AG04450 (cell line): ENCODE results near the gene DPH1. TPM values are rescaled to one million over a fixed set of nuclear protein-coding genes. Genes with fewer than 3 reads are reported as not detected.

Source experiments
- CTCF ChIA-PET: fragments of 300-600, 350-600 bp; formaldehyde crosslinking; extraction: SDS; loops from one replicate; lab custom pipeline; 2022; ENCODE audit warnings: antibody characterized with exemption, inconsistent platforms; lab: Charles Lee
- POLR2A ChIA-PET: fragments of 350-600 bp; formaldehyde crosslinking; extraction: SDS; loops from one replicate; lab custom pipeline; 2021; ENCODE audit warnings: antibody characterized with exemption, inconsistent platforms; lab: Yijun Ruan, JAX
- DNase-seq: peaks from one replicate; pipeline ENCODE4 v3.0.0-alpha.2; 2011; ENCODE audit warnings: low read depth, low spot score
- H3K27ac ChIP-seq: one replicate; pipeline ENCODE4 v1.5.1; 2012; ENCODE audit warnings: low read depth, low read length, control low read depth
- H3K27me3 ChIP-seq: one replicate; pipeline ENCODE4 v1.6.0; 2012; ENCODE audit warnings: low read length; ENCODE audit not compliant: control insufficient read depth, insufficient read depth
- H3K4me3 ChIP-seq: 2 replicates; pipeline ENCODE4 v1.5.1; 2011; ENCODE audit warnings: mild to moderate bottlenecking, low read depth, low read length, control low read depth
- H3K9me3 ChIP-seq: 2 replicates; pipeline ENCODE4 v1.5.1; 2012; ENCODE audit warnings: low read length; ENCODE audit not compliant: control insufficient read depth, insufficient read depth
- CTCF ChIP-seq: IDR thresholded peaks from 2 replicates; pipeline ENCODE4 v1.5.1; 2011; ENCODE audit warnings: low read depth, low read length, control low read depth, inconsistent platforms
- polyA plus RNA-seq: library from polyadenylated mRNA; depleted of rRNA; stranded (reverse); fragments of >200 nt; gene quantifications from 2 replicates; pipeline ENCODE4 v1.2.3, GENCODE V29; 2011

DPH1 gene
- polyA plus RNA-seq, 1 experiment: 25.3 TPM

- POLR2A ChIA-PET: no interaction called here
- DNase-seq: no peak
- CTCF ChIA-PET: interaction anchor here (0.6 kb wide), 1 partner anchor 47 kb away, joined by 5 read pairs; no protein-coding TSS in a partner anchor
- Histone ChIP-seq H3K27ac (no peak overlapping the region), H3K27me3 (peaks cover 10% of the 10 kb centered on the region), H3K4me3 (no peak overlapping the region), H3K9me3 (no peaks in the 10 kb centered on the region; the same call in 1 of the 2 replicates)
- TF ChIP-seq CTCF: no peak
These were observed 33.8 kb upstream of the DPH1 start for GRCh38 chr17:1995907-1996799.

GRCh38 chr17:1996800-1997288, 33.1 kb upstream of the DPH1 start:
- Histone ChIP-seq H3K27me3 (peaks cover 10% of the 10 kb centered on the region), H3K27ac (no peak overlapping the region), H3K9me3 (no peaks in the 10 kb centered on the region; the same call in 1 of the 2 replicates), H3K4me3 (no peak overlapping the region)
- no peak for TF ChIP-seq CTCF
- ChIA-PET POLR2A (no interaction called here), CTCF (interaction anchor here (0.6 kb wide), 1 partner anchor 47 kb away, joined by 5 read pairs; no protein-coding TSS in a partner anchor)
- no peak for DNase-seq

GRCh38 chr17:1997289-1997926, 32.5 kb upstream of the DPH1 start:
- no peak for DNase-seq
- CTCF ChIA-PET: no interaction called here
- POLR2A ChIA-PET: no interaction called here
- TF ChIP-seq CTCF: no peak
- Histone ChIP-seq H3K27me3 (peaks cover 10% of the 10 kb centered on the region), H3K4me3 (no peak overlapping the region), H3K27ac (no peak overlapping the region), H3K9me3 (no peaks in the 10 kb centered on the region; the same call in 1 of the 2 replicates)

- DNase-seq: no peak
- ChIA-PET POLR2A (no interaction called here), CTCF (no interaction called here)
- TF ChIP-seq CTCF: no peak
- peaks cover 10% of the 10 kb centered on the region for H3K27me3 ChIP-seq
- no peaks in the 10 kb centered on the region; the same call in 1 of the 2 replicates for H3K9me3 ChIP-seq
- H3K27ac ChIP-seq: no peak overlapping the region
- H3K4me3 ChIP-seq: no peak overlapping the region
These were observed 31.8 kb upstream of the DPH1 start for GRCh38 chr17:1997927-1998742.
